ENCODE results near the gene CAMSAP1.

DNA sequence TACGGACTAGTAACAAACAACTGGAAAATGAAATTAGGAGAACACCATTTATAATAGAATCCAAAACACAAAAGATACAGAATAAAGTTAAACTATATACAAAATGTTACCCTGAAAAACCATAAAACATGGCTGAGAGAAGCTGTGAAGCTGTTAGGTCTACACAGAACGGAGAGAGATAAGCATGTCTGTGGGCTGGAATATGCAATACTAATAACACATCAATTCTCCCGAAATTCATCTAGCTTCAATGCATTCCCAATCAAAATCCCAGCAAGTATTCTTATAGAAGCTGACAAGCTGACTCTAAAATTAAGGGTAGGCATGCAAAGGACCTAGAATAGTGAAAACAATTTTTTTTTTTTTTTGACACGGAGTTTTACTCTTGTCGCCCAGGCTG is 32.5 kb downstream of the CAMSAP1 start:
- TF ChIP-seq, protein P1, sequence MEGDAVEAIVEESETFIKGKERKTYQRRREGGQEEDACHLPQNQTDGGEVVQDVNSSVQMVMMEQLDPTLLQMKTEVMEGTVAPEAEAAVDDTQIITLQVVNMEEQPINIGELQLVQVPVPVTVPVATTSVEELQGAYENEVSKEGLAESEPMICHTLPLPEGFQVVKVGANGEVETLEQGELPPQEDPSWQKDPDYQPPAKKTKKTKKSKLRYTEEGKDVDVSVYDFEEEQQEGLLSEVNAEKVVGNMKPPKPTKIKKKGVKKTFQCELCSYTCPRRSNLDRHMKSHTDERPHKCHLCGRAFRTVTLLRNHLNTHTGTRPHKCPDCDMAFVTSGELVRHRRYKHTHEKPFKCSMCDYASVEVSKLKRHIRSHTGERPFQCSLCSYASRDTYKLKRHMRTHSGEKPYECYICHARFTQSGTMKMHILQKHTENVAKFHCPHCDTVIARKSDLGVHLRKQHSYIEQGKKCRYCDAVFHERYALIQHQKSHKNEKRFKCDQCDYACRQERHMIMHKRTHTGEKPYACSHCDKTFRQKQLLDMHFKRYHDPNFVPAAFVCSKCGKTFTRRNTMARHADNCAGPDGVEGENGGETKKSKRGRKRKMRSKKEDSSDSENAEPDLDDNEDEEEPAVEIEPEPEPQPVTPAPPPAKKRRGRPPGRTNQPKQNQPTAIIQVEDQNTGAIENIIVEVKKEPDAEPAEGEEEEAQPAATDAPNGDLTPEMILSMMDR (IDR thresholded peaks at IDR 0.05): no peak
- TF ChIP-seq EZH2 (IDR thresholded peaks at IDR 0.05; ENCODE audit: borderline replicate concordance, insufficient read depth, low read depth, low read length, poor library complexity, severe bottlenecking): no peak
